Femur (tissue), 1 donor: Measurements from ENCODE around the gene ZNF853.
"Not testable (repeated sequence)": the region's sequence is repeated elsewhere in the genome, so short reads cannot be mapped to it uniquely, and the experiment has no call there.

ENCODE experiments used
- DNase-seq: peaks from one replicate; pipeline ENCODE4 v3.0.0-alpha.2; 2017

The ZNF853 gene

GRCh38 chr7:6614953-6615722 lies at the start of gene ZNF853:
Gene ZNF853 (plus strand): TSS chr7:6615610. CDS start chr7:6616175, 565 bp downstream.
- DNase-seq = peak; percentile 59

GRCh38 chr7:6565655-6566054 lies 49.8 kb upstream of the ZNF853 start:
- no peak for DNase-seq

DNA sequence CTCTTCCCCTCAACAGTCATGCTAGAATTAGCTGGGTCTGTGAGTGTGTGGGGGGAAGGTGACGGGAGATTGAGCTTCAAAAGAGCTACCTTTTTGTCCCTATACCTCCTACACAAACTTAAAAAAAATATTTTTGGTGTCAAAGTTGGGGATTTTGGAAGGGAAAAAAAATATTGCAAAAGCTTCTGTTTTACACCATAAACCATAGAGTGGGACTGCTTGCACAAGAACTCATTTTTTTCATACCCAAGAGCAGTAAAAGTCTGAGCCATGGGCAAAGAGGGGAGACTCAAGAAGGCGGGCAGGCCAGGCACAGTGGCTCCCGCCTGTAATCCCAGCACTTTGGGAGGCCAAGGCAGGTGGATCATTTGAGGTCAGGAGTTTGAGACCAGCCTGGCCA lies 47.5 kb upstream of the ZNF853 start:
- no peak for DNase-seq

- no peak for DNase-seq
Measured at GRCh38 chr7:6571160-6571779, 44.1 kb upstream of the ZNF853 start.

DNA sequence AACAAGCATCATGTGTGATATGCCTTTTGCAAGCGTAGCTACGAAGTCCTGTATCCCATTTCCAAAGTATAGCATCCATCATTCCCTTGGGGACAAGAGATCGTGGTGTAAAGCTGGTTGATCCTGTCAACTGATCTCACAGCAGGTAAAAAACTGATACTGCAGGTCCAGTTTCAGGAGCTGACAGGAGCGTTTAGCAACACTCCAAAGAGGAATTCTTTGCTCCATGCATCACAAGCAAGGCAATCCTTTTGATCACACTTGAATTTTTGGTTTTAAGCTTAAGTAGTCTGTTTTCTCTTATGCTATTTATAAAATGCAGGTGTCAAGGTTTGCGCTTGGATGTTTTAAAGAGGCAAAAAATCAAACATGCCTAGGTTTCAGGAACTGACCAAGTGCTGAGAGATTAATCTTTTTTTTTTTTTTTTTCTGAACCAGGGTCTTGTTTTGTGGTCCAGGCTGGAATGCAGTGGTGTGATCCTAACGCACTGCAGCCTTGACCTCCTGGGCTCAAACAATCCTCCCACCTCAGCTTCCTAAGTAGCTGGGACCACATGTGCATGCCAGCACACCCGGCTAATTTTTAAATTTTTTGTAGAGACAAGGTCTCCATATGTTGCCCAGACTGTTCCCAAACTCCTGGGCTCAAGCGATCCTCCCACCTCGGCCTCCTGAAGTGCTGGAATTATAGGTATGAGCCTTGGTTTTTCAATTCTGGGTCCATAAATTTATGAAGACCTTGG lies 40.0 kb upstream of the ZNF853 start:
- DNase-seq = no peak

- no peak for DNase-seq
Measured at GRCh38 chr7:6576024-6576866, 39.2 kb upstream of the ZNF853 start.

DNA sequence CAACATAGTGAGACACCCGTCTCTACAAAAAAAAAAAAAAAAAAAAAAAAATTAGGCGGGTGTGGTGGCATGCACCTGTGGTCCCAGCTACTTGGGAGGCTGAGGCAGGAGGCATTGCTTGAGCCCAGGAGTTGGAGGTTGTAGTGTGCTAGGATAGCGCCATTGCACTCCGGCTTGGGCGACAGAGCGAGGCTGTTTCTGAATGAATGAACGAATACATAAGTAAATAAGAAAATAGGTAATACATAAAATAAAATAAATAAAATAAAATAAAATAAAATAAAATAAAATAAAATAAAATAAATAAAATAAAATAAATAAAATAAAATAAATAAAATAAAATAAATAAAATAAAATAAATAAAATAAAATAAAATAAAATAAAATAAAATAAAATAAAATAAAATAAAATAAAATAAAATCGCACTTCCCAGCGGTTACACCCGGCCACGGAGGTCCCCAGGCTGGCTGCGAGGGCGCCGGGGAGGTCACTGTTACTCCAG lies 38.5 kb upstream of the ZNF853 start:
- not testable (repeated sequence) for DNase-seq

- DNase-seq = peak; percentile 94
Measured at GRCh38 chr7:6577369-6578113, 37.9 kb upstream of the ZNF853 start, which contains the start of gene ZDHHC4. Gene ZDHHC4 (plus strand): TSS chr7:6577454. CDS start chr7:6580562, 3,108 bp downstream.

DNA sequence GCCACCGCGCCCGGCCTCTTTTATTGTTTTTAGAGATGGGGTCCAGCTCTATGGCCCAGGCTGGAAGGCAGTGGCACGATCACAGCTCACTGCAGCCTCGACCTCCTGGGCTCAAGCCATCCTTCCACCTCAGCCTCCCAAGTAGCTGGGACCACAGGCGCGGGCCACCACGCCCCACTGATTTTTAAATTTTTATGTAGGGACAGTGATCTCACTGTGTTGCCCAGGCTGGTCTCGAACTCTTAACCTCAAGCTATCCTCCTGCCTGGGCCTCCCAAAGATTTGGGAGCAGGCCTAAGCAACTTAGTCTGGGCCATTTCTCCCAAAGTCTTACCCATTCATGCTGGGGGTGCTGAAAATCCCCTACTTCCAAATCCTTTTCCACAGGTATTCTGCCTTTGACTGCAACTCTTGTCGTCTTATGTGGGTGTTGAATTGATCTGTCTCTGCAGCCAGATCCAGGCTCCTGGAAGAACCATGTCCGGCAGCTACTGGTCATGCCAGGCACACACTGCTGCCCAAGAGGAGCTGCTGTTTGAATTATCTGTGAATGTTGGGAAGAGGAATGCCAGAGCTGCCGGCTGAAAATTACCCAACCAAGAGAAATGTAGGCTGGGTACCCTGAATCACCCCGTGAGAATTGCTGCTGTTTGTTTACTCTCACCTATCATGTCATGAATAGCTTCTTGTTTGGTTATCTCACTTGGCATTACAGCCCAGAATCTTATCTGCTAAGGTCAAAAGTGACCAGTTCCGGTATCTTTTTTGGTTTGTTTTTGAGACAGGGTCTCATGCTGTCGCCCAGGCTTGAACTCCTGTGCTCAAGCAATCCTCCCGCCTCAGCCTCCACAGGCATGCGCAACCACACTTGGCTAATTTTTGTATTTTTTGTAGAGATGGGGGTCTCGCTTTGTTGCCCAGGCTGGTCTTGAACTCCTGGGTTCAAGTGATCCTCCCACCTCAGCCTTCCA lies 37.0 kb upstream of the ZNF853 start:
- DNase-seq = no peak

DNA sequence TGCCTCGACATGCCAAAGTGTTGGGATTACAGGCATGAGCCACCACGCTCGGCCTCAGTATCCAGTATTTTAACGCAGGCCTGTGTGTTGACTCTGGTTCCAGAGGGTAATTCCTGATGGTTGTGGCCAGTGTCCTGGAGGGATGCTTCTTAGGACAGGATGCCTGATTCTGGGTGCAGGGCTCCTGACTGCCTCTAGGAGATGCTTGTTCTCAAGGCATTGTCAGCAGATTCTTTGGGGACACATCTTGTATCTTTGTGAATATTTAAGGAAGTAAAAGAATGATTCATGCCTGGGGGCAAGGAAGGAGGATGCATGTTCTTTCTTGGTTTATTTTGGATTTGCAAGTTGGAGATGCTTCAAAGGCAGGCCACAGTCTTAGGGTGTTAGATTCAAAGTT lies 36.0 kb upstream of the ZNF853 start:
- no peak for DNase-seq

DNA sequence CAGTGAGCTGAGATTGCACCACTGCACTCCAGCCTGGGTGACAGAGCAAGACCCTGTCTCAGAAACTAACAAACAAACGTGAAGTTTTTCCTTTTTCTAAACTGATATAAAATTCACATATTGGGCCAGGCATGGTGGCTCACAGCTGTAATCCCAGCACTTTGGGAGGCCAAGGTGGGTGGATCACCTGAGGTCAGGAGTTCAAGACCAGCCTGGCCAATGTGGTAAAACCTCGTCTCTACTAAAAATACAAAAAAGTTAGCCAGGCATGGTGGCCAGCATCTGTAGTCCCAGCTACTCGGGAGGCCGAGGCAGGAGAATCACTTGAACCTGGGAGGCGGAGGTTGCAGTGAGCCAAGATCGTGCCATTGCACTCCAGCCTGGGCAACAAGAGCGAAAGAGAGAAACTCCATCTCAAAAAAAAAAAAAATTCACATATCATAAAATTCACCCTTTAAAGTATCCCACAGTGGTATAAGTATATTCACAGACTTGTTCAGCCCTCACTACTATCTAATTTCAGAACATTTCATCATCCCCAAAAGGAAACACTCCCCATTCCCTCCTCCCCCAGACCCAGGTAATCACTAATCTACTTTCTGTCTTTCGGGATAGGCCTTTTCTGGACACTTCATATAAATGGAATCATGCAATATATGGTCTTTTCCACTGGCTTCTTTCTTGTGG lies 29.5 kb upstream of the ZNF853 start:
- DNase-seq = not testable (repeated sequence)

DNA sequence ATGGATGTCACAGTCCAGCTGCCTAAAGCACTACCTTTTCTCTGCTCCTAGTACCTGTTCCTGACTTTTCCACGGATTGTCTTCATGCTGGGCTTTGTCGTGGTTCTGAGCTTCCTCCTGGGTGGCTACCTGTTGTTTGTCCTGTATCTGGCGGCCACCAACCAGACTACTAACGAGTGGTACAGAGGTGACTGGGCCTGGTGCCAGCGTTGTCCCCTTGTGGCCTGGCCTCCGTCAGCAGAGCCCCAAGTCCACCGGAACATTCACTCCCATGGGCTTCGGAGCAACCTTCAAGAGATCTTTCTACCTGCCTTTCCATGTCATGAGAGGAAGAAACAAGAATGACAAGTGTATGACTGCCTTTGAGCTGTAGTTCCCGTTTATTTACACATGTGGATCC lies 26.8 kb upstream of the ZNF853 start:
- DNase-seq = no peak

DNA sequence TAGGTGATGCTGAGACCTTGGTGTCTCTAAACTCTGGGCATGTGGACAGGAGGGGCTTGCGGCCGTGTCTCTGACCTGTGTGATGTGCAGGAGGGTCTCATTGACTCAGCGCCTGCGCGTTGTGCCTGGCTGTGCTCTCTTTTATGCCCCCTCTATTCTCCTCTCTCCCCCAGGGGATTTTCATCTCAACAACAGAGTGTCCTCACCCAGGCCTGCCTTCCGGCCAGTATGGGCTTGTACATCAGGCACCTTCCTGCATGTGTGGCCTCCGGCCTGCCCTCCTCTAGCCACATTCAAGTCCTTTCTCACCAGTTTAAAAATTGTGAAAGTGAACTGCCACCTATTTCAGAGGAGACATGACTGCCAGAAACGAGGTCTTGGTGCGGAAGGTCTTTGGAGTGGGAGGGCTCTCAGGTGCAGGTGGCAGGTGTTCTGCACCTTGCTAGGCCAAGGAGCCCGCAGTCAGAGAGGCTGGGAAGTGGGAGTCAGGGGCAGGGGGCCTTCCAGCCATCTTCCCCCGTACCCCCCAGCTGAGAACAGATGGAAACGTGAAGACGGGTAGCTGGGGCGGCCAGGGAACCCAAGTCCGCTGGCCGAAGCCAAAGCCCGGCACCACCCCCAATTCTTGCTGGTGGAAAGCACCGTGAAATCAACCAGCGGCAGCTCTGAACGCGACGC lies 26.1 kb upstream of the ZNF853 start:
- no peak for DNase-seq

DNA sequence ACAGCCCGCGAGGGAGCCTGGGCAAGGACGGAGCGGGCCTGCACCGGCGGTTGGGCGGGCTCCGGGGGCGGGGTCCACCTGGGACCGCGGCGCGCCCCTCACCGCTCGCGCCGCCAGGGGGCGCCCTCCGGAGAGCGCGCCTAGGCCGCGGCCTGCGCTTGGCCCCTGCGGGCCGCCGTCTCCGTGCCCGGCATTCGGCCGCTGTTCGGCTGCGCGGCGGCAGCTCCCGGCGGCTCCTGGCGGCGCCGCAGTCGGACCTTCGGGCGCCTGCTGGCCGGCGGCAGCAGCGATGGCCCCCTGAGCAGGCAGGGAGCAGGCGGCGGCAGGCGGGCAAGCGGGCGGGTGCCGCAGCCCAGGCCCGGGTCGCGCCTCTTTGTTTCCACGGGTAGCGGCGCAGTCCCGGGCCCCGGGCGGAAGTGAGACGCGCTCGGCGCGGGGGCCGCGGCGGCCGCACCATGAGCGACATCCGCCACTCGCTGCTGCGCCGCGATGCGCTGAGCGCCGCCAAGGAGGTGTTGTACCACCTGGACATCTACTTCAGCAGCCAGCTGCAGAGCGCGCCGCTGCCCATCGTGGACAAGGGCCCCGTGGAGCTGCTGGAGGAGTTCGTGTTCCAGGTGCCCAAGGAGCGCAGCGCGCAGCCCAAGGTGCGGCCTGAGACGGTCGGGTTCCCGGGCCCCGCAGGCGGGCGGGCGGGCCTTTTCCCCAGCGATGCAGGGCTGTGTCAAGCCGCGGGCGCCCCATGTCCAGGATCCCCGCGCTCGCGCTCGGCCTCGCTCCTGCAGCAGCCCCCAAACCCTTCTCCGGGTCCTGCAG lies 25.4 kb upstream of the ZNF853 start, which contains the start of gene INTS15:
Gene INTS15 (plus strand): TSS at position 193 of the 816 bp plus-strand sequence. CDS start 263 bp downstream, at position 456.
- DNase-seq = peak; percentile 87

- DNase-seq = no peak
Measured at GRCh38 chr7:6590645-6591110, 24.7 kb upstream of the ZNF853 start.

- no peak for DNase-seq
Measured at GRCh38 chr7:6600093-6600492, 15.3 kb upstream of the ZNF853 start.

DNA sequence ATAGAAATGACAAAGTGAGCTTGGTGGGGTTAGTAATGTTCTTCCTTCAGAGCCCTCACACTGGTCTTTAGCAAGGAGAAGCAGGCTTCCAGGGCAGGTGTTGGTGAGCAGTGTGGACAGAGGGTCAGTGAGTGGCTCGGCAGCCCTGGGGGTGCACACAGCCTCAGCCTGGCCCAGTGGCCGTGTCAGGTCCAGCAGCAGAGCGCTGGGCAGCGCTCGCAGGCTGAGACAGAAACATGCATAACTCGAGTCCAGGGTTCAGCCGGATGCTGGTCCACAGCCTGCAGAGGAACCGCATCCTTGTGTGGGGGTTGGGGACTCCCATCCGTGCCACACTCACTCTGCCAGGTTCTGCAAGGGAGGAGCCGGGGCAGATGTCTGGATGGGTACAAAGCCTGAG lies 11.0 kb upstream of the ZNF853 start:
- DNase-seq = no peak
